ENCODE measurements around the gene RXRA.

Gene RXRA

DNA sequence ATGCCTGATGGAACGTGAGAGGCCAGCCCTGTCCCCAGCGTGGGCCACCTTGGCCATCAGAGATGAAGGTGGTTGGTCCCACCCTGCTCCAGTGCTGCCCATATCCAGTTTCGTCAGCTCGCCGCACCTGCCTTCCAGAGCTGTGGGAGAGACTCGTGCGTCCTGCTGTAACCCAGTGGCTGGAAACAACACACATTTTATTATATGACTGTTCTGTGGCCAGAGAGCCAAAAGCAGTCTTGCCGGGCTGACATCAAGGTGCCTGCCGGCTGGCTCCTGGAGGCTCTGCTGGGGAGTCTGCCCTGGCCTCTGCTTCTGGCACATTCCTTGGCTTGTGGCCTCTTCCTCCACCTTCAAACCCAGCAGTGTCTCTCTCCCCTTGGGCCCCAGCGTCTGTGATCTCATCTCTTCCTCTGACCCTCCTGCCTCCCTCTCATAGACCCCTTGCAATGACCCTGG is 94.7 kb downstream of the RXRA start:
- no peak for DNase-seq

DNA sequence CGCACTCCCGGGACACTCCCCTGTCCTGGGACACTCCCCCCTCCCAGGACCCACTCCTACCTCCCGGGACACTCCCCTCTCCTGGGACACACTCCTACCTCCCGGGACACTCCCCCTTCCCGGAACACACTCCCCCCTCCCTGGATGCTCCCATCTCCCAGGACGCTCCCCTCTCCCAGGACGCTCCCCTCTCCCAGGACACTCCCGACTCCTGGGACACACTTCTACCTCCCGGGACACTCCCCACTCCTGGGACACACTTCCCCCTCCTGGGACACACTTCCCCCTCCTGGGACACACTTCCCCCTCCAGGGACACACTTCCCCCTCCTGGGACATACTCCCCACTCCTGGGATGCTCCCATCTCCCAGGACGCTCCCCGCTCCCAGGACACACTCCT is 95.6 kb downstream of the RXRA start:
- no peak for DNase-seq

DNA sequence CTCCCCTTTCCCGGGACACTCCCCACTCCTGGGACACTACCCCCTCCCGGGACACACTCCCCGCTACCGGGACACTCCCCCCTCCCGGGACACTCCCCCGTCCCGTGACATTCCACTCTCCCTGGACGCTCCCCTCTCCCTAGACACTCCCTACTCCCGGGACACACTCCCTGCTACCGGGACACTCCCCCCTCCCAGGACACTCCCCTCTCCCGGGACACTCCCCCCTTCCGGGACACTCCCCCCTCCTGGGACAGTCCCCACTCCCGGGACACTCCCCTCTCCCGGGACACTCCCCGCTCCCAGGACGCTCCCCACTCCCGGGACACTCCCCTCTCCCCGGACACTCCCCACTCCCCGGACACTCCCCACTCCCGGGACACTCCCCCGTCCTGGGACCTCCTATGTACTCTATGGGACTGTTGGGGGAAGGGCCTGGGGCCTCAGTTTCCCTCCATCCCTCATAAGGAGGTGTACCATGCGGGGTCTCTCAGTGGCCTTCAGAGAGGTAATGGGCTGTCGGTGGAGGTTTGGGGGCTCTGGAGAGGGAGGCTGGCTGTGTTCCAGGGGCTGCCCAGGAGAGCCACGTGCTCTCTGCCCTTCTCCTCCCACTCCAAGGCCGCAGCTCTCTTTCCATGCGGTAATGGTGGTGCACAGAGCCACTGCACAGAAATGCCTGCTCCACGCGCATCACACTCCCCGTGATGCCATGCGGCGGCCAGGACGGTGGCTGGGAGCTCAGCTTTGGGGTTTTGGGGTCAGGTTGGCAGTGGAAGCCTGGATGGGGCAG is 96.2 kb downstream of the RXRA start:
- DNase-seq: no peak

DNA sequence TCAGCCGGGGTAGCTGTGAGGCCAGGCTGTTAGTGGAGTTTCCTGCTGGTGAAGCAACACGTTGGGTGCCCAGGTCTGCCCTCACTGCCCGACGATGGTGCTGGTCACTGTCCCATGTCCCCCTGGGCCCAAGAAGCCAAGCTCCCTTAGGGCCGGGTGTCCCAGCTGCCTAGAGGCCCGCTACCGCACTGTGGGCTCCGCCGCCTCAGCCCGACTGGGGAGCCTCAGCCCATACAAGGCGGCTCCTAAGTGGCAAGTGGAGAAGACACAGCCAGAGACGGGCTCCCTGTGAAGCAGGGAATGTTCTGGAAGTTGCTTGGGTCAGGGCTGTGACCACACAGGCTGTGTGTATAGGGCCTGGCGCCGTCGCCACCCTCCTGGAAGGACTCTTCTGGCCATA is 96.9 kb downstream of the RXRA start:
- DNase-seq: no peak

DNA sequence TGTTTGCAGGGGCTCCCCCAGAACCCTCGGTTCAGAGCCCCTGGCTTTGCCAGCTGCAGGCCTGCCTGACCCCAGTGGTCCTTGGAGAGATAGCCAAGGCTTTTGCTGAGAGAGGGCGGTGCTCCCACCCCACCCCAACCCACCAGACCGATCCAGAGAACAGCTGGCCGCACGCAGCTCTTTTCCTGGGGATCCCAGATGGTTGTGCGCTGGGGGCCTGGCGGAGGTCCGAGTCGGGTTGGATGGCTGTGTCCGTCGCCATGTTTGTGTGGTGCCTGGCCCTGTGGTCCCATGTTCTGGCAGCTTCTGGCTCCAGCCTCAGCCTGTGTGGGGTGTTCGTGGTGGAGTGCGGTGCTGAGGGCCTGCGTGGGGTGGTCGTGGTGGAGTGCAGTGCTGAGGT is 97.5 kb downstream of the RXRA start:
- DNase-seq: no peak

DNA sequence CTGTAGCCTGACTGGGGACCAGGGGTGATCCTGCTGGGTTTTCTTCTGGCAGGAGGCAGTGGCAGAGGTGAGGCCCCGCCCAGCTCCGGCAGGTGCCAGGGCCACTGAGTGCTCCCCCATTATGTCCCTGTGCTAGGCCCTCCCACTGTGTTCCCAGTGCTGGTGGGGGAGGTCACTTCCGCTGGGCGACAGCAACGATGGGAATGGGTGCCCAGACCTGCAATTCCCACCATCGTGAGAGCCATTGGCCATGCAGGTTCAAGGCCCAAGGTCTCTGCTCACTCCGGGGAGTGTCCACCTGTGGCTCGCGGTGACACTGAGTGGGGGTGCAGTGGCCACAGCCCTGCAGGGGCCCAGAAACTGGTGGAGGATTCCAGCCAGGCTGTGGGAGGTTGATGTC is 98.6 kb downstream of the RXRA start:
- DNase-seq: no peak

DNA sequence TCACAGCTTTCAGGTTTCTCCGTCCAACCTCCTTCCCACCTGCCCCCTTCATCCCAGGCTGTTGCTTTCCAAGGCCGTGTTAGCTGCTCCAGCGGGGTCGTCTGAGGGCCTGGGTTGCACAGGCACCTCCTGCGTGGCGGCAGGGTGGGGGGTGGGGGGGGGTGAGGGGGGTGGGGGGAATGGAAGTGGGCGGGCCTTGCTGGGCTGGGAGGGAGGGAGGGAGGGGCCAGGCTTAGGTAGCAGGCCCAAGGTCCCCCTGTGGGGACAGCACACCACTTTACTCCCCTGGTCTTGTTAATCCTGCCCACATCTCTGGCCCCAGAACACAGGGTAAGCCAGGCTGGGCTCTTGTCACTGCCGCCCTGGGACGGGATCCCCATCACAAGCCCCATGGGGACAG is 99.1 kb downstream of the RXRA start:
- DNase-seq: no peak

DNA sequence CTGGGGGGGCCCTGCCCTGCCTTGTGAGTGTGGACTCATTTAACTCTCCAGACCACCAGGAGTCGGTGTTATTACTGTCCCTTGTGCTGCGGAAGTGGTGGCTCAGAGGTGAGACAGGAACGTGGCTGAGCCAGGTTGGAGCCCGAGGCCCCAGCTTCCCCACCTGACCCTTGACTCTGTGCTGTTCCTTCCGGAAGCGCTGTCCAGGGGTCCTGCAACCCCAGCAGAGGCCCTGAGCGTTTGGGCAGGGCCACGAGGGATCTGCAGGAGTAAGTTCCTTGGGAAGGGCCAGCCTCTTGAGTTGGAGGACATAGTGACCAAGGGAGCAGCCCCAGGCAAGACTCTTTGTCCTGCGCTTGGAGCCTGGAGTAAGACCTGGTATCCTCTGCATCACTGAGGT is 99.6 kb downstream of the RXRA start:
- no peak for DNase-seq

DNA sequence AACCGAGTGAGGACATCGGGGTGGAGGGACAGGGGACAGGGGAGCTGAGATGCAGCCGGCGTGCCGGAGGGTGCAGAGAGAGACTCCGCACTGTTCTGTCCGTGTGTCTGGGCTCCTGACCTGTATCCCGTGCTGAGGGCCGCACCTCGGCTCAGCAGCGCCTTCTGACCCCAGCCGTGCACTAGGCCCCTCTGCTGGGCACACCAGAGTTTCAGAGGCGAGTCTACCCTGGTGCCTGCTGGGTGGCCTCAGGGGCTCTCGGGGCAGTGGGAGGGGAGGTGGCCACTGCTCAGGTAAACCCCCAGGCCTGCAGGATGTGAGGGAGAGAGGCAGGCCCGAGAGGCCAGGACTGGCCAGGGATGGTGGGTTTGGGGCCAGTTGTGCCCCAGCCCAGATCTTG is 100.2 kb downstream of the RXRA start:
- DNase-seq: no peak

DNA sequence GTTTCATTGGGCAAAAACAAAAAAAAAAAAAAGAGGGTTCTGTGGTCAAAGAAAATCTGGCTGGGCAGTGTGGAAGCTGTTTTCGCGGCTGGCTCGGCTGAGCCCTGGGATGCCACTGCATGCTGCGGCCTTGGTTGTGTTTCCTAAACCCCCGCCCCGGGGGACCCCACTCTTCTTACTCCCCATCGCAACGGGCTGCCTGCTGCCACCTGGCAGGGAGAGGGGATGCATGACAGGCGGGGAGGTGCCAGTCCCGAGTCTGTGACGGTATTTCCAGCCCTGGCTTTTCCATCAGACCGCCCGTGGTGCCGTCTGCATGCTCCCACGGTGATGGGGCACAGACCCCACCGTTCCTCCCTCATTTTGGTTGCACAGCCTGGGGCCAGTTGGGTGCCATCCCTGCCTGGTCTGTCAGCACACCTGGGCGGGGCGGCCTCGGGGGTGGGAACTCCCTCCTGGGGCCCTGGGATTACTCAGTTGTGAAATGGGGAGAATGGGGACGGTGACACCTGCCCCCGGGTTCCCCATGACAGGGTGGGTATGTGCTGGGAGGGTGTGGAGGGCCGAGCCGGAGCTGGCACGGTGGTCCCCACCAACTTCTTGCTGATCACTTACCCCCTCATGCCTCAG is 101.0 kb downstream of the RXRA start:
- DNase-seq: no peak

DNA sequence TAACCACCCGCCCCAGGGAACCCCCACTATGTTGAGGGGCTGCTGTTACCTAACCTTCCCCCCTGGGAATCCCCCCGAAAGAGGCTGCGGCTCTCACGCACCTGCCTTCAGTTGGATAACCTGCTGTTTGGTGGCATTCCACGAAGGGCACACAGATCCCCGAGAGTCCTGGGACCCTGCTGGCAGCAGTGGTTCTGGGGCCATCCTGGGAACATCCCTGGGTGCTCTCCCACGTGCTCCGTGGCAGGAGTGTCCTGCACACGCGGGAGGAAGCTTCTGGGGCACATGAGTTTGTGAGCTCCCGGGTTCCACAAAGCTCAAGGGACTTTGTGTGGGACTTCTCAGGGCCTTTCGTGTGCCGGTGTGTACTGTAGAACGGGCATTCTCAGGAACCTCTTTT is 102.3 kb downstream of the RXRA start:
- DNase-seq: no peak

DNA sequence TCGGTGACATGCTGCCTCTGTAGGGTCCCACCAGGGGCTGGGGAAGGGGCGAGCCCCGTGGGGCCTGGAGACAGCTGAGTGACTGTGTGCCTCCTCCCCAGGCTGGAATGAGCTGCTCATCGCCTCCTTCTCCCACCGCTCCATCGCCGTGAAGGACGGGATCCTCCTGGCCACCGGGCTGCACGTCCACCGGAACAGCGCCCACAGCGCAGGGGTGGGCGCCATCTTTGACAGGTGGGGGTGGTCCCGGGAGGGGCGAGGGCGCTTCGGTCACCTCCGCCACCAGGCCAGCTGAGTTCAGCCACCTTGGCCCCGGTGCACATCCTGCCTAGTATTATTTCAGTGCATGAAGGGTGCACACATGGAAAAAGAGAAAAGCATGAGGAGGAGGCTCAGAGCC is 102.8 kb downstream of the RXRA start:
- no peak for DNase-seq

DNA sequence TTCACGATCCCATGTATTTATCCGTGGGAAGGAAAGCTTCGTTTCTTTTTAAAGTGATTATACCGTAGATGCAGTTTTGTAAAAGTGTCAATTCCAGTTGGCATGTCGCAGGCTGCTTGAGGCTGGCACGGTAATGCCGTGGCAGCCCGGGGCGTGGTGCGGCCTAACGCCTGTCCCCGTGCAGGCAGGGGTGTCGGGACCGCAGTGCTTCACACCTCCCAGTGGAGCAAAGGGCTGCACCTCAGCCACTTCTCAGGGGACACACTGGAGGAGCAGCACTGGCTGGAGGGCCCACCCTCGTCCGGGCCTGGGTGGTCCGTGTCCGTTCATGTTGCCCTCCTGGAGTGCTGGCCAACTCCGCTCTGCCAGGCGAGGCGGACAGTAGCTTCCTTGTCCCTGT is 103.2 kb downstream of the RXRA start:
- no peak for DNase-seq

DNA sequence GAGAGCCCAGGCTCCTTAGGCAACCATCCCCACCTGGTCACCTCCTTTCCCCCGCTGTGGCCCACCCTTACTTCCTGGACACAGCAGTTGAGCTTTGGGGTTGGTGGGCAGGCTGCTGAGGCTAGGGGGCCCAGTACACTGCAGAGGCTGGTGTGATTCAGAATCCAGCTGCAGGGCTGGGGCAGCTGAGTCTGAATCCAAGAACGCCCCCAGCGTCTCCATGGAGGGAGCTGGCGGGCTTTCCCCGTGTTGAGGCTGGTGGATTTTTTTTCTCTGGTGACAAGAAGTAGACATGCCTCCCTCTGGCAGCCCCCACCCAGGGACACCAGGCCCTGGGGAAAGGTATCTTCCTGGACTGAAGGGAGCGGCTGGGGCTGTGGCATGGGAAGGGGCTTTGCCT is 104.8 kb downstream of the RXRA start:
- DNase-seq: no peak

DNA sequence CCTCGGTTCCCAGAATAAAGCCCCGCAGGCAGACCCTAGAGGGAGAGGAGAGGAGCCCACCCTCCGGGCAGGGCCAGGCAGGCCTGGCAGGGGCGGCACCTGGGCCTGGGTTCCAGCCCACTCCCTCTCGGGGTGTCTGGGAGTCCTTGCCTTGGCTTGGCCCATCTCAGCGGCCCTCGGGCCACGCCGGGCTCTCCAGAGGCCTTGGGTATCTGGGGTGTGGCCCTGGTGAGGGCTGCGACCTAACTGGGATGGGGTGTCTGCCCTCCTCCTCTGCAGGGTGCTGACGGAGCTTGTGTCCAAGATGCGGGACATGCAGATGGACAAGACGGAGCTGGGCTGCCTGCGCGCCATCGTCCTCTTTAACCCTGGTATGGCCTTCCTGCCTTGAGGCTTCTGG is 105.4 kb downstream of the RXRA start:
- DNase-seq: no peak

DNA sequence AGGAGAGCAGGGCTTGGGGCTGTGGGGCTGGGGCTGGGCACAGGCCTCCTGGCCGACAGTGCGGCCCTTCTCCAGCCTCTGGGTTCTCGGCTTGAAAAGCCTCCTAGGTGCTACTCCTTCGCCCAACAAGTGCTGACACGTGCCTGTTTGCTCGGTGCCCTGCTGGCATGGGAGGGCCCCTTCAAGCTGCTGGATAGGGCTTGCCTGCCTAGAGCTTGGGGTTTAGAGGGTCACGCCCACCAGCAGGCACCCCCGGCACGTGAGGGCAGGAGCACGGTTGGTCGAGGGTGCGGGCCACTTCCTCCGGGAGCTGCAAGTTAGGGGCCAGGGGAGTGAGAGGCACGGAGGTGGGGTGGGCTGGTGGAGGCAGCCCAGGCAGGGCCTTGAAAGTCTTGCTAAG is 106.2 kb downstream of the RXRA start:
- DNase-seq: no peak

DNA sequence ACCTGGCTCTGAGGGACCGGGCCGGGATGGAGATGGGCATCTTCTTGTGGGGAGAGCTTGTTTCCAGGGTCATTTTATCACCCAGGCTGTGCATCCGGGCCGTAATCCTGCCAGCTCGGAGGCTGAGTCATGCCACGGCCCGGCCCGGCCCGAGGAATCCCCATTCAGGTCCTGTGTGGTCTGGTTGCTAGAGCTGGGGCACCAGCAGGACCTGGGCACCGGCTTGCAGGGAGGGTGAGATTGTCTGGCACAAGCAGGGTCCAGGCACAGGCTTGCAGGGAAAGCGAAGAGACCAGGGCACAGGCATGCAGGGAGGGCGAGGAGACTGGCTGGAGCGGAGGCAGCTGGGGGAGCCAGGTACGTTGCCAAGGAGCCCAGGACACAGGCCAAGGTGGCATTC is 106.8 kb downstream of the RXRA start:
- DNase-seq: no peak

DNA sequence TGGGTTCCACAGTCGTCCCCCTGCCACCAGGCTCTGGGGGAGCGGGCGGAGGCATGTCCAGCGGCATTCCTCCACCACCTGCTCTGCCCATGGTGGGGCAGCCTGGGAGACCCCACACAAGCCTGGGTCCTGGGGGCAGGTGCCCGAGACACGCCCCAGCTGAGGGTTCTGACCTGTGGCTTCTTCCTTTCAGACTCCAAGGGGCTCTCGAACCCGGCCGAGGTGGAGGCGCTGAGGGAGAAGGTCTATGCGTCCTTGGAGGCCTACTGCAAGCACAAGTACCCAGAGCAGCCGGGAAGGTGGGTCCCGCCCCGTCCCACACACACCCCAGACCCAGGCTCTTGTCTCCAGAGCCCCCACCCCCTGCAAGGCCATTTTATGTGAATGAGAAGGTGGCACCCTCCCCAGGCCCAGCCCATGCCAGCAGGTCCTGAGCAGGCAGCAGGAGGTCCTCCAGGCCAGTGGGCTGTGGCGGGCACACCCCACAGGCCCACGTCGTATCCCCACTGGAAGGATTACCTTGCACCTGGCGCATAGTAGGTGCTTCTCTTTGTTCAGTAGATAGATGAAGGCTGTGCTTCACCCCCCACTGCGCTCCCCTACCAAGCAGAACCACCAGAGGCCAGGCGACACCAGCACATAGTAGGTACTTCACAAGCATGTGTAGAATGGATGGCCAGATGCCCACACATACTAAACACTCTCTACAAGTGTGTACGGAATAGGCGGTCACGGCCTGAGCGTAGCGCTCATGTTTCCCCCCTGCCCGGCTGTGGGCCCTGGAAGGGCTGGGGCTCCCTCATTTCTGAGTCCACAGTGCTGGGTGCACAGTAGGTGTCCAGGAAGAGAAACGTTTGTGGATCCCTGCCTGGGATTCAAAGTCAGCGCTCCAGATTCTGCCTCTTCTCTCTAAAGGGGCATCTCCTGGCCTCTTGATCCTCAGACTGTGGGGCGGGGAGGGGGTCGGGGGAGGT is 107.9 kb downstream of the RXRA start:
- no peak for DNase-seq

DNA sequence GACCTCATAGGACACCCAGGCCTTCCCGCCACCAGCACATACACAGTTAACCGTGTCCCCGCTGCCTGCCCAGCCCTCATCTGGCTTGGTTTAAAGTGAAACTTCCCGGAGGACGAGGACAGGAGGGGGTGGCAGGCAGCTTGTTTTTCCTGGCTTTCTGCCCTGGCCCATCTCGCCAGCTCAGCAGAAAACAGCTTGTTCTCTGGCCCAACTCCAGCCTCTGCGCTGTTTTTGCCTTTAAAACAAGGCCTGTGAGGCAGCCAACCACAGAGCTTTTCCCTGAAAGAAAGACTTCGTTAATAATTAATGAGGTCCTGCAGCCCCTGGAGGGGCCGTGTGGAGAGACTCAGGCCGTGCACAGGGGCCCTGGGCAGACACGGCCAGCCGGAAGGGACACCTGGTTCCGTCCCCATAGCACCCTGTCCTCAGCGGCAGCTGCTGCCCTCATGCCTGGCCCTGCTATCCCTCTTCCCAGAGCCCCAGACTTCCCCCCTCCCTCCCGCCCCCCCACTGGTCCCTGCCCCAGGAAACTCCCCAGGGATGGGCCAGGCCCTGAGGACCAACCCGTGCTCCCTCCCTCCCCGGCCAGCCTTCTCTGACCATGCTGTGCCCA is 108.7 kb downstream of the RXRA start:
- DNase-seq: no peak

DNA sequence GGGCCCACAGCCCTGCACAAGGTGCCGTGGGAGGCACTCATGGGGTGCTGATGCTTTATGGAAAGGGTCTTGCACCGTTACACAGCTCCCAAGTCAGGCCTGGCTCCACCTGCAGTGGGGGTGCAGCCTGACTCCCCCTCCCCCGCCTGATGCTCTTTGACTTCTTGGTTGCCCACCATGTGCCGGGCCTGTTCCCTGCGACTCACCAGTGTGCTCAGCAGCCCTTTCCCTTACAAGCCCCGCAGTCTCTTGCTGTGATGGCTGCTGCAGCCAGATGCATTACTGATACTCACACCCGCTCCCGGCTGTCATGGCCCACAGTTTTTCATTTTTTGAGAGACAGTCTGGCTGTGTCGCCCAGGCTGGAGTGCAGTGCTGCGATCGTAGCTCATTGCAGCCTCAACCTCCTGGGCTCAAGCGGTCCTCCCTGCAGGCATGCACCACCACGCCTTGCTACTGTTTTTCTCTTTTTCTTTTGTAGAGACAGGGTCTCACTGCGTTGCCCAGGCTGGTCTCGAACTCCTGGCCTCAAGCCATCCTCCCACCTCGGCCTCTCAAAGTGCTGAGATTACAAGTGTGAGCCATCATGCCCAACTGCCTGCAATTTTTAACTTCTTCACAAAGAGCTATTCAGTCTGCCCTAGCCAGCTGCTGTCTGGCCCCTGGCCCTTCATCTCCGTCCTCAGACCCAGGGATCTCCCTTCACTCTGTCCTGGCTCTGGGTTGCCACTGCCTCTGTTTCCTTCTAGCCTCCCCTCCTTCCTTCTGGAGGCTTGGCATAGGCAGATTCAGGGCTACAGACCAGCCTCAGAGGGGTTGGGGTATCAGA is 109.5 kb downstream of the RXRA start:
- DNase-seq: no peak

DNA sequence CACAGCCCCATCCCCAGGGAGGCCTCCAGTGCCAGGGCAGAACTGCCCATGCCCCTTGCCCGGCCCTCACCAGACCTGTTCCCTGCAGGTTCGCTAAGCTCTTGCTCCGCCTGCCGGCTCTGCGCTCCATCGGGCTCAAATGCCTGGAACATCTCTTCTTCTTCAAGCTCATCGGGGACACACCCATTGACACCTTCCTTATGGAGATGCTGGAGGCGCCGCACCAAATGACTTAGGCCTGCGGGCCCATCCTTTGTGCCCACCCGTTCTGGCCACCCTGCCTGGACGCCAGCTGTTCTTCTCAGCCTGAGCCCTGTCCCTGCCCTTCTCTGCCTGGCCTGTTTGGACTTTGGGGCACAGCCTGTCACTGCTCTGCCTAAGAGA is 110.1 kb downstream of the RXRA start:
- no peak for DNase-seq

DNA sequence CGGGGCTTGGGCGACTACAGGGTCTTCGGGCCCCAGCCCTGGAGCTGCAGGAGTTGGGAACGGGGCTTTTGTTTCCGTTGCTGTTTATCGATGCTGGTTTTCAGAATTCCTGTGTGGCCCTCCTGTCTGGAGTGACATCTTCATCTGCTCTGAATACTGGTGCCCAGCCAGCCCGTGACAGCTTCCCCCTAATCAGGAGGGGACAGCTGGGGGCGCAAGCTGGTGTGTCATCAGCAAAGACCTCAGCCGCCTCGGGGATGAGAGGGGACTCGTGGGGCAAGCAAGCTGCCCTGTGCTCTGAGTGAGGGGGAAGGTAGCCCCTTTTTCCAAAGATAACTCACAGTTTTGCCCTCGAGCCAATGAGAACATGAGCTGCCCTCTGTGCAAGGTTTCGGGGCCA is 110.7 kb downstream of the RXRA start:
- DNase-seq: no peak
